Heart right ventricle (tissue), 16 donors: Measurements from ENCODE around the gene ARL4A. TPM values are rescaled to one million over a fixed set of nuclear protein-coding genes. Genes with fewer than 3 reads are reported as not detected.

Source experiments
- ATAC-seq, 8 donors: fragments of 200-7000 bp; cut with Tn5 transposase; one replicate each; pipeline ENCODE4 v1.9.1; 2020; ENCODE audit warnings: mild to moderate bottlenecking in 8 of 8, moderate library complexity in 8 of 8, moderate number of reproducible peaks in 1 of 8
- DNase-seq, 2 donors: peaks; one replicate each; pipeline ENCODE4 v3.0.0-alpha.2; 2020
- H3K27ac ChIP-seq, 10 donors: fragments of 200-600 bp; sonication (generic) in 2 of 10; one replicate each; pipeline versions ENCODE4 v1.5.0 to v1.8.0; 2020 to 2022; ENCODE audit warnings: mild to moderate bottlenecking in 3 of 10
- H3K27me3 ChIP-seq, 7 donors: fragments of 200-600 bp; one replicate each; pipeline ENCODE4 v1.8.0; 2021 to 2022; ENCODE audit warnings: mild to moderate bottlenecking in 2 of 7
- H3K36me3 ChIP-seq, 9 donors: fragments of 200-600 bp; sonication (generic) in 1 of 9; one replicate each; pipeline versions ENCODE4 v1.5.0 to v1.8.0; 2020 to 2022; ENCODE audit warnings: mild to moderate bottlenecking in 2 of 9
- H3K4me1 ChIP-seq, 9 donors: fragments of 200-600 bp; sonication (generic) in 1 of 9; one replicate each; pipeline versions ENCODE4 v1.5.0 to v1.8.0; 2020 to 2022; ENCODE audit warnings: mild to moderate bottlenecking in 4 of 9
- H3K4me3 ChIP-seq, 10 donors: fragments of 200-600 bp; sonication (generic) in 2 of 10; one replicate each; pipeline versions ENCODE4 v1.5.0 to v1.8.0; 2020 to 2022; ENCODE audit warnings: mild to moderate bottlenecking in 7 of 10, moderate library complexity in 2 of 10
- H3K9me3 ChIP-seq, 11 donors: fragments of 200-600 bp in 10 of 11; sonication (generic) in 2 of 11; one replicate each; pipeline versions ENCODE4 v1.5.0 to v1.8.0; 2013 to 2022; ENCODE audit warnings: mild to moderate bottlenecking in 2 of 11, control low read depth in 1 of 11, moderate library complexity in 1 of 11
- CTCF ChIP-seq, 9 donors: fragments of 200-600 bp; sonication (generic) in 2 of 9; IDR thresholded peaks; one replicate each; pipeline versions ENCODE4 v1.5.0 to v1.8.0; 2021 to 2022; ENCODE audit warnings: antibody characterized with exemption in 9 of 9, mild to moderate bottlenecking in 5 of 9, moderate library complexity in 1 of 9
- WGBS, 2 donors: extraction: QIAGEN DNeasy Blood & Tissue Kit; methylation state at CpG; one replicate each; pipeline ENCODE4 v1.1.7; 2013; ENCODE audit warnings: inconsistent platforms in 1 of 2; 5-methylcytosine and 5-hydroxymethylcytosine counted together
- intact Hi-C, 10 donors: fragments of 100-400 bp; cut with DNase I; formaldehyde crosslinking; loops; one replicate each; pipeline versions ENCODE4 v1.11.1 to v1.14.2; 2022
- polyA plus RNA-seq, 2 donors: library from polyadenylated mRNA; stranded (reverse); fragments of 200-250 nt; gene quantifications; one replicate each; pipeline ENCODE4 v1.2.3, GENCODE V29; 2013
- total RNA-seq, 10 donors: library from RNA; stranded (reverse); fragmentation: NEBNext Ultra II Directional in 3 of 10; extraction: Animal tissue kit (Norgen Biotek cat#: 25700) in 3 of 10; gene quantifications; one replicate each; pipeline versions ENCODE4 v1.2.1 to v1.2.4, GENCODE V29; 2021 to 2023
- donor health status: Arrhythmogenic right ventricular cardiomyopathy.
- donor health status: ischemic (EF 13 %, LVEDD 7.1; RV severe dilation, severe dysfunction).
- donor health status: healthy with polysubstance abuse.
- donor health status: DM: no; HTN: yes; CAD: no.
- donor health status: DM: no; HTN: no; CAD: no.
- donor health status: ischemic (EF 25% LVEDD 6.9; RV normal size, moderate dysfunction).
- donor health status: ischemic (EF 25% LVEDD 5.7; RV mildly dilated, moderate dysfunction).
- donor health status: healthy.
- donor health status: DM: yes; HTN: yes; CAD: no.
- donor health status: Ischemic cardiomyopathy.
- donor health status: ischemic (EF 35%, LVEDD 5.7; RV mildly dilated, moderate dysfunction).
- donor health status: nonischemic (EF 11% LVEDD 7.7; RV severe dilation, severe dysfunction).
- donor health status: DM: yes; HTN: yes; CAD: no.
- donor health status: PGD.
- donor health status: ischemic (EF 29% LVEDD 5.4; RV normal size, mild dysfunction).
- donor health status: nonischemic (EF 23%, LVEDD 6.1; RV moderate dilation, normal function).

ARL4A gene
- total and polyA plus RNA-seq, 12 donors = 6.9 to 21.4 (median 12.9) TPM

GRCh38 chr7:12714379-12714737 lies 26.9 kb downstream of the ARL4A start:
- Histone ChIP-seq H3K36me3 (no peaks in the 10 kb centered on the region), H3K4me3 (no peak overlapping the region), H3K9me3 (no peaks in the 10 kb centered on the region), H3K27me3 (no peaks in the 10 kb centered on the region), H3K4me1 (peaks cover under 1 to 51% (median 32%) of the 10 kb centered on the region in 9 donors), H3K27ac (peak overlapping the region in 1 of 10 donors; percentile 12)
- TF ChIP-seq CTCF (IDR thresholded peaks at IDR 0.05) = no peak
- WGBS, 2 donors = 95 to 100% methylated on average over 1 of the region's 1 CpG
- DNase-seq (no peak), ATAC-seq (no peak)
- intact Hi-C loops = loop anchor here in 1 of 10 donors (2.0 kb wide), 1 partner anchor 24 kb away; no protein-coding TSS in a partner anchor

GRCh38 chr7:12715372-12716133 lies 28.1 kb downstream of the ARL4A start:
- peak overlapping the region in 6 of 10 donors; percentile 16 to 40 (median 30) for H3K4me3 ChIP-seq
- peak overlapping the region; percentile 51 to 91 (median 76) for H3K27ac ChIP-seq
- DNase-seq (peak; percentile 50 to 71), ATAC-seq (peak; percentile 90 to 98 (median 94))
- H3K9me3 ChIP-seq = no peaks in the 10 kb centered on the region
- intact Hi-C loops = loop anchor here in 1 of 10 donors (2.0 kb wide), 1 partner anchor 25 kb away; no protein-coding TSS in a partner anchor
- WGBS, 2 donors = 30 to 33% methylated on average over 12 of the region's 12 CpGs
- peaks cover 3 to 59% (median 38%) of the 10 kb centered on the region in 9 donors for H3K4me1 ChIP-seq
- H3K27me3 ChIP-seq = no peaks in the 10 kb centered on the region
- TF ChIP-seq CTCF (IDR thresholded peaks at IDR 0.05) = no peak
- H3K36me3 ChIP-seq = no peaks in the 10 kb centered on the region

- peak overlapping the region in 4 of 10 donors; percentile 16 to 40 (median 27) for H3K4me3 ChIP-seq
- no peak for TF ChIP-seq CTCF (IDR thresholded peaks at IDR 0.05)
- no peaks in the 10 kb centered on the region for H3K27me3 ChIP-seq
- no peak for DNase-seq
- peaks cover 3 to 63% (median 38%) of the 10 kb centered on the region in 9 donors for H3K4me1 ChIP-seq
- no peaks in the 10 kb centered on the region for H3K36me3 ChIP-seq
- no peaks in the 10 kb centered on the region for H3K9me3 ChIP-seq
- H3K27ac ChIP-seq = peak overlapping the region; percentile 51 to 91 (median 76)
- 83 to 84% methylated on average over 7 of the region's 7 CpGs for WGBS, 2 donors
- intact Hi-C loops = no loop called here
- ATAC-seq = no peak
Observed at GRCh38 chr7:12716134-12716681, 28.8 kb downstream of the ARL4A start.

GRCh38 chr7:12716722-12717121 lies 29.3 kb downstream of the ARL4A start:
- DNase-seq (no peak), ATAC-seq (no peak)
- no peak for TF ChIP-seq CTCF (IDR thresholded peaks at IDR 0.05)
- H3K4me1 ChIP-seq = peaks cover 3 to 63% (median 38%) of the 10 kb centered on the region in 9 donors
- H3K9me3 ChIP-seq = no peaks in the 10 kb centered on the region
- no peak overlapping the region for H3K4me3 ChIP-seq
- H3K27me3 ChIP-seq = no peaks in the 10 kb centered on the region
- peak overlapping the region; percentile 51 to 91 (median 76) for H3K27ac ChIP-seq
- 61 to 70% methylated on average over 3 of the region's 3 CpGs for WGBS, 2 donors
- intact Hi-C loops = no loop called here
- no peaks in the 10 kb centered on the region for H3K36me3 ChIP-seq
